ACC112 (cell line): ENCODE measurements around the gene CACNA1E.

Experiments
- H2AFZ ChIP-seq: fragments of 200-600 bp; sonication (generic); one replicate; pipeline ENCODE4 v1.6.0; 2017; ENCODE audit warnings: antibody characterized with exemption, low read length; ENCODE audit not compliant: unreplicated experiment
- H3K27ac ChIP-seq: fragments of 200-600 bp; sonication (generic); 2 replicates; pipeline ENCODE4 v1.5.1; 2014; ENCODE audit warnings: low read depth, mild to moderate bottlenecking, antibody characterized with exemption, low read length, moderate library complexity
- H3K27me3 ChIP-seq: fragments of 200-600 bp; sonication (generic); 2 replicates; pipeline ENCODE4 v1.6.1; 2014; ENCODE audit warnings: mild to moderate bottlenecking, antibody characterized with exemption, low read length, moderate library complexity, mixed read lengths; ENCODE audit not compliant: insufficient read depth
- H3K36me3 ChIP-seq: fragments of 200-600 bp; sonication (generic); 2 replicates; pipeline ENCODE4 v1.6.1; 2016; ENCODE audit warnings: mild to moderate bottlenecking, antibody characterized with exemption, low read length, moderate library complexity, mixed read lengths; ENCODE audit not compliant: insufficient read depth
- H3K4me1 ChIP-seq: fragments of 200-600 bp; sonication (generic); one replicate; pipeline ENCODE4 v1.6.1; 2016; ENCODE audit warnings: low read length, mixed read lengths; ENCODE audit not compliant: insufficient read depth, unreplicated experiment, control insufficient read depth
- H3K4me3 ChIP-seq: fragments of 200-600 bp; sonication (generic); 2 replicates; pipeline ENCODE4 v1.5.1; 2014; ENCODE audit warnings: mild to moderate bottlenecking, low read depth, low read length
- H3K79me2 ChIP-seq: fragments of 200-600 bp; sonication (generic); one replicate; pipeline ENCODE4 v1.6.0; 2016; ENCODE audit warnings: low read length; ENCODE audit not compliant: control insufficient read depth, unreplicated experiment, insufficient read depth

The CACNA1E gene

GRCh38 chr1:181765451-181766026 is 282.2 kb downstream of the CACNA1E start:
- H2AFZ ChIP-seq: no peak overlapping the region
- H3K27ac ChIP-seq: no peak overlapping the region
- no peaks in the 10 kb centered on the region for H3K36me3 ChIP-seq
- H3K27me3 ChIP-seq: no peaks in the 10 kb centered on the region
- no peaks in the 10 kb centered on the region for H3K4me1 ChIP-seq
- no peak overlapping the region for H3K4me3 ChIP-seq
- no peaks in the 10 kb centered on the region for H3K79me2 ChIP-seq

GRCh38 chr1:181767001-181767708 is 283.8 kb downstream of the CACNA1E start:
- Histone ChIP-seq H3K27me3 (no peaks in the 10 kb centered on the region), H2AFZ (no peak overlapping the region), H3K27ac (no peak overlapping the region)

GRCh38 chr1:181768211-181768929 is 285.1 kb downstream of the CACNA1E start:
- Histone ChIP-seq H3K4me1 (no peaks in the 10 kb centered on the region), H3K27ac (no peak overlapping the region), H2AFZ (no peak overlapping the region), H3K36me3 (no peaks in the 10 kb centered on the region), H3K4me3 (no peak overlapping the region), H3K27me3 (no peaks in the 10 kb centered on the region), H3K79me2 (no peaks in the 10 kb centered on the region)

More at GRCh38 chr1:181767001-181767708, 283.8 kb downstream of the CACNA1E start:
- no peak overlapping the region for H3K4me3 ChIP-seq
- no peaks in the 10 kb centered on the region for H3K4me1 ChIP-seq
- H3K79me2 ChIP-seq: no peaks in the 10 kb centered on the region
- no peaks in the 10 kb centered on the region for H3K36me3 ChIP-seq

GRCh38 chr1:181768930-181769280 is 285.6 kb downstream of the CACNA1E start:
- no peak overlapping the region for H3K27ac ChIP-seq
- no peak overlapping the region for H3K4me3 ChIP-seq
- no peaks in the 10 kb centered on the region for H3K27me3 ChIP-seq
- no peaks in the 10 kb centered on the region for H3K4me1 ChIP-seq
- no peaks in the 10 kb centered on the region for H3K36me3 ChIP-seq
- H2AFZ ChIP-seq: no peak overlapping the region
- H3K79me2 ChIP-seq: no peaks in the 10 kb centered on the region

GRCh38 chr1:181769846-181770245 is 286.5 kb downstream of the CACNA1E start:
- Histone ChIP-seq H2AFZ (no peak overlapping the region), H3K4me3 (no peak overlapping the region), H3K36me3 (no peaks in the 10 kb centered on the region), H3K79me2 (no peaks in the 10 kb centered on the region), H3K27ac (no peak overlapping the region), H3K4me1 (no peaks in the 10 kb centered on the region), H3K27me3 (no peaks in the 10 kb centered on the region)

GRCh38 chr1:181772714-181773113 is 289.4 kb downstream of the CACNA1E start:
- Histone ChIP-seq H2AFZ (no peak overlapping the region), H3K4me1 (no peaks in the 10 kb centered on the region), H3K36me3 (no peaks in the 10 kb centered on the region), H3K27me3 (no peaks in the 10 kb centered on the region), H3K4me3 (no peak overlapping the region), H3K79me2 (no peaks in the 10 kb centered on the region), H3K27ac (no peak overlapping the region)

- Histone ChIP-seq H3K27ac (no peak overlapping the region), H3K36me3 (no peaks in the 10 kb centered on the region), H3K27me3 (no peaks in the 10 kb centered on the region), H2AFZ (no peak overlapping the region), H3K4me1 (no peaks in the 10 kb centered on the region), H3K4me3 (no peak overlapping the region), H3K79me2 (no peaks in the 10 kb centered on the region)
Observed at GRCh38 chr1:181776044-181776443, 292.7 kb downstream of the CACNA1E start.

- Histone ChIP-seq H3K36me3 (no peaks in the 10 kb centered on the region), H2AFZ (no peak overlapping the region), H3K4me1 (no peaks in the 10 kb centered on the region), H3K27ac (no peak overlapping the region), H3K27me3 (no peaks in the 10 kb centered on the region), H3K4me3 (no peak overlapping the region), H3K79me2 (no peaks in the 10 kb centered on the region)
Observed at GRCh38 chr1:181777286-181777685, 294.0 kb downstream of the CACNA1E start.

GRCh38 chr1:181777812-181778211 is 294.5 kb downstream of the CACNA1E start:
- Histone ChIP-seq H3K36me3 (no peaks in the 10 kb centered on the region), H3K79me2 (no peaks in the 10 kb centered on the region), H3K4me1 (no peaks in the 10 kb centered on the region), H3K27me3 (no peaks in the 10 kb centered on the region), H2AFZ (no peak overlapping the region), H3K27ac (no peak overlapping the region), H3K4me3 (no peak overlapping the region)

GRCh38 chr1:181778640-181779260 is 295.4 kb downstream of the CACNA1E start:
- no peaks in the 10 kb centered on the region for H3K36me3 ChIP-seq
- no peak overlapping the region for H3K27ac ChIP-seq
- H3K4me1 ChIP-seq: no peaks in the 10 kb centered on the region
- H3K27me3 ChIP-seq: no peaks in the 10 kb centered on the region
- H3K79me2 ChIP-seq: no peaks in the 10 kb centered on the region
- no peak overlapping the region for H3K4me3 ChIP-seq
- no peak overlapping the region for H2AFZ ChIP-seq
